Suprapubic skin (tissue), 4 donors: Measurements from ENCODE around the gene TRIM45.

Experiments used
- CTCF ChIP-seq, 2 donors: fragments of 200-600 bp in 1 of 2; fragments of 450-650 bp in 1 of 2; sonication (generic) in 1 of 2; IDR thresholded peaks; one replicate each; pipeline ENCODE4 v1.5.1; 2016 to 2019; ENCODE audit warnings: antibody characterized with exemption in 2 of 2, mild to moderate bottlenecking in 1 of 2, moderate library complexity in 1 of 2
- EP300 ChIP-seq: sonication (generic); formaldehyde crosslinking; IDR thresholded peaks from one replicate; pipeline ENCODE4 v1.6.1; 2017; ENCODE audit warnings: antibody characterized with exemption
- POLR2A ChIP-seq, 2 donors: fragments of 450-650 bp; IDR thresholded peaks; one replicate each; pipeline ENCODE4 v1.6.1; 2017; ENCODE audit warnings: antibody characterized with exemption in 2 of 2, mild to moderate bottlenecking in 2 of 2, moderate library complexity in 2 of 2
- POLR2AphosphoS5 ChIP-seq, 3 donors: sonication (generic); formaldehyde crosslinking; IDR thresholded peaks; one replicate each; pipeline ENCODE4 v1.6.1; 2017; ENCODE audit warnings: antibody characterized with exemption in 3 of 3

- TF ChIP-seq CTCF (IDR thresholded peaks at IDR 0.05) (no peak), EP300 (no peak), POLR2A (IDR thresholded peaks at IDR 0.05) (no peak), POLR2AphosphoS5 (IDR thresholded peaks at IDR 0.05) (no peak)
These were observed 52.2 kb downstream of the TRIM45 start for GRCh38 chr1:117069220-117069844.
